Kidney (tissue), 2 donors: Measurements from ENCODE around the gene ICA1L. TPM values are rescaled to one million over a fixed set of nuclear protein-coding genes. Genes with fewer than 3 reads are reported as not detected.

Source experiments
- polyA plus RNA-seq: library from polyadenylated mRNA; stranded (reverse); fragments of 350-450 nt; fragmentation: Illumina TruSeq; extraction: RNeasy Lipid Tissue Mini Kit (QIAGEN cat#74804); gene quantifications from one replicate; pipeline ENCODE4 v1.2.3, GENCODE V29; 2014; ENCODE audit warnings: low read depth, low replicate concordance; ENCODE audit not compliant: insufficient read depth
- total RNA-seq: library from RNA; stranded (reverse); fragmentation: NEBNext Ultra II Directional; extraction: Animal tissue kit (Norgen Biotek cat#: 25700); gene quantifications from one replicate; pipeline ENCODE4 v1.2.1, GENCODE V29; 2021
- donor health status: DM: yes; HTN: yes; CAD: no.

ICA1L gene
- total and polyA plus RNA-seq, 2 donors from 2014 or later: 1.5 to 9.9 TPM

Other genes with a start within 250 kb of the ICA1L start
- 14.8 TPM for gene FAM117B, start 236.8 kb downstream of the ICA1L start, total RNA-seq
- gene FAM117B, start 236.8 kb downstream of the ICA1L start, polyA plus RNA-seq: 4.1 TPM
- 37.8 TPM for gene WDR12, start 39.9 kb upstream of the ICA1L start, total RNA-seq
- gene WDR12, start 39.9 kb upstream of the ICA1L start, polyA plus RNA-seq: 55.0 TPM
- gene CARF, start 40.5 kb upstream of the ICA1L start, total RNA-seq: 12.6 TPM
- gene CARF, start 40.5 kb upstream of the ICA1L start, polyA plus RNA-seq: 2.7 TPM
- 39.3 TPM for gene NBEAL1, start 143.1 kb upstream of the ICA1L start, total RNA-seq
- 6.5 TPM for gene NBEAL1, start 143.1 kb upstream of the ICA1L start, polyA plus RNA-seq